Common myeloid progenitor, CD34-positive (primary cell): ENCODE measurements around the gene STX5.

ENCODE experiments used
- CTCF ChIA-PET: fragments of 350-600 bp; sonication (Branson Sonifier 250); formaldehyde crosslinking; loops from one replicate; lab custom pipeline; 2021; ENCODE audit warnings: antibody characterized with exemption; lab: Charles Lee
- POLR2A ChIA-PET: fragments of 350-600 bp; sonication (Branson Sonifier 250); formaldehyde crosslinking; loops from one replicate; lab custom pipeline; 2021; ENCODE audit warnings: antibody characterized with exemption; lab: Charles Lee
- DNase-seq, 3 donors: peaks; one replicate each; pipeline versions ENCODE4 v3.0.0 to v3.0.0-alpha.2; 2013
- H3K27ac ChIP-seq, 2 experiments: 1 replicate in 1 of 2; 2 replicates in 1 of 2; pipeline ENCODE4 v1.7.0; 2013; ENCODE audit warnings: inconsistent platforms in 2 of 2, low read length in 2 of 2, mild to moderate bottlenecking in 2 of 2, low read depth in 1 of 2, moderate library complexity in 1 of 2; ENCODE audit not compliant: severe bottlenecking in 2 of 2, insufficient read depth in 1 of 2, poor library complexity in 1 of 2
- H3K27me3 ChIP-seq, 5 experiments: replicated peaks in 2 of 5; 1 replicate in 3 of 5; 2 replicates in 2 of 5; pipeline versions ENCODE4 v1.6.1 to v1.7.0; 2013; ENCODE audit warnings: low read length in 4 of 5, mild to moderate bottlenecking in 2 of 5, moderate library complexity in 2 of 5, inconsistent platforms in 1 of 5; ENCODE audit not compliant: insufficient read depth in 5 of 5, control insufficient read depth in 4 of 5
- H3K36me3 ChIP-seq, 4 experiments: 1 replicate in 2 of 4; 2 replicates in 2 of 4; pipeline versions ENCODE4 v1.6.1 to v1.7.0; 2013; ENCODE audit warnings: low read length in 3 of 4, control low read depth in 1 of 4, mild to moderate bottlenecking in 1 of 4; ENCODE audit not compliant: control insufficient read depth in 4 of 4, insufficient read depth in 4 of 4
- H3K4me1 ChIP-seq, 4 experiments: 1 replicate in 3 of 4; 2 replicates in 1 of 4; pipeline versions ENCODE4 v1.6.1 to v1.7.1; 2013; ENCODE audit warnings: low read length in 3 of 4, mild to moderate bottlenecking in 3 of 4, control low read depth in 1 of 4, inconsistent platforms in 1 of 4, moderate library complexity in 1 of 4; ENCODE audit not compliant: control insufficient read depth in 4 of 4, insufficient read depth in 4 of 4; ENCODE audit errors: control extremely low read depth in 1 of 4
- H3K4me3 ChIP-seq, 7 experiments: 1 replicate in 4 of 7; 2 replicates in 3 of 7; pipeline versions ENCODE4 v1.5.1 to v1.7.0; 2013; ENCODE audit warnings: mild to moderate bottlenecking in 7 of 7, low read length in 6 of 7, moderate library complexity in 6 of 7, inconsistent platforms in 2 of 7, low read depth in 2 of 7, control low read depth in 1 of 7; ENCODE audit not compliant: insufficient read depth in 4 of 7, control insufficient read depth in 1 of 7; ENCODE audit errors: extremely low read depth in 1 of 7
- H3K9me3 ChIP-seq, 5 experiments: 1 replicate in 4 of 5; 2 replicates in 1 of 5; pipeline versions ENCODE4 v1.6.1 to v1.7.1; 2013; ENCODE audit warnings: low read length in 4 of 5, mild to moderate bottlenecking in 2 of 5, inconsistent platforms in 1 of 5, low read depth in 1 of 5, moderate library complexity in 1 of 5; ENCODE audit not compliant: control insufficient read depth in 4 of 5, insufficient read depth in 2 of 5; ENCODE audit errors: control extremely low read depth in 1 of 5
- WGBS: methylation state at CpG from one replicate; pipeline ENCODE4 v1.1.5; 2013; ENCODE audit not compliant: insufficient coverage; 5-methylcytosine and 5-hydroxymethylcytosine counted together

STX5 gene

GRCh38 chr11:62799486-62799885, 32.4 kb downstream of the STX5 start:
- H3K9me3 ChIP-seq = no peaks in the 10 kb centered on the region
- 96% methylated on average over 9 of the region's 10 CpGs for WGBS
- POLR2A ChIA-PET = interaction anchor here (1.3 kb wide), 1 partner anchor 33 kb away, joined by 4 read pairs; the partner anchor contains the start of genes STX5 and TEX54
- no peak overlapping the region for H3K27ac ChIP-seq
- peaks cover 21 to 88% (median 70%) of the 10 kb centered on the region in 4 experiments for H3K36me3 ChIP-seq
- CTCF ChIA-PET = interaction anchor here (1.2 kb wide), 1 partner anchor 17 kb away, joined by 3 read pairs; no protein-coding TSS in a partner anchor
- H3K4me1 ChIP-seq = peaks cover 8 to 12% (median 9%) of the 10 kb centered on the region in 4 experiments
- H3K27me3 ChIP-seq = no peaks in the 10 kb centered on the region
- no peak for DNase-seq
- H3K4me3 ChIP-seq = no peak overlapping the region

DNA sequence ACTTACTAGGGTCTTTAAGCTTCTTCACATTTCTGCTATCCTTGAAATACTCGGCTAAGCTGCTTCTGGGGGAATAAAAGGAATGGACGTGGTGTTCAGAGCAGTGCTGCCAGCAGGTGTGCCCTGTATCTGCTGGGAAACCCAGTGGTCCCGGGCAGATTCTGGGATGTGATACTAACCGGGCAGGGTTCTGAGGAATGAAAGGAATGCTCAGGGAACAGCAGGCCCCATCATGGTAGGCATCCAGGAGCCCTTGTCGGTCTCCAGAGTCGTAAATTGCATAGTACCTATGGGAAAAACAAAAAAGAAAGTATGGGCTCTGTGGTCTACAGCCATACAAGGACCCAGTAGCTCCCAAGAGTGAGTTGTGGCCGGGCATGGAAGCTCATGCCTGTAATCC, 35.6 kb downstream of the STX5 start:
- DNase-seq = no peak
- ChIA-PET CTCF (interaction anchor here (0.8 to 2.5 kb wide), 7 partner anchors 8 to 42 kb away, joined by 3 to 11 read pairs (median 5); partner anchors contain the start of genes NXF1, TMEM179B and ZBTB3), POLR2A (interaction anchor here (0.6 to 2.5 kb wide), 2 partner anchors 9 to 17 kb away, joined by 3 to 16 read pairs; partner anchors contain the start of gene NXF1)
- peaks cover 0 to 13% (median 11%) of the 10 kb centered on the region in 4 experiments for H3K4me1 ChIP-seq
- no peaks in the 10 kb centered on the region for H3K9me3 ChIP-seq
- 98% methylated on average over 7 of the region's 7 CpGs for WGBS
- peaks cover 18 to 83% (median 66%) of the 10 kb centered on the region in 4 experiments for H3K36me3 ChIP-seq
- H3K27ac ChIP-seq = no peak overlapping the region
- H3K4me3 ChIP-seq = no peak overlapping the region
- H3K27me3 ChIP-seq = no peaks in the 10 kb centered on the region

DNA sequence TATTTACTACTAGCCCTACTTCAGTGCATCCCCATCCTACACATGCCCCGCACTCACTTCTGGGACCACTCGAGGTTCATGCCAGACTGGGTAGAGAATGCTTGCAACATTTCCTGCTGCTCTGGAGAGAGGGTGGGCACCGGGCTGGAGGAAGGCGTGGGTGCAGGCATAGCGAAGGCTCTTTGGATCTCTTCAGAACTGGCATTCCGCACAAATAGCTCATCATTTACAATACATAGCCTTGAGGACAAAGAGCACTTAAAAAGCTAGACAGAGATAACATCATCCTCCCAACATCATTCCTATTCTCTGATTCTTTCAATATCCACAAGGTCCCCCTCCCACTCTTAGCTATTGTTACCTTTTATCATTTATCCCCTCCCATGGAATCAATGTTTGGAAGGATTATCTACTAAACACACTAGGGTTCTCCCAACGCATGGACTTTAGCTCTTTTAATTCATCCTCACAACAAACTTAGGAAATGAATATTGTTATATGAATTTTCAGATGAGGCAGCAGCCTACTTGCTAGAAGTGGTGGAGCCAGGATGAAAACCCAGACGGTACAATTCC, 37.6 kb downstream of the STX5 start:
- Histone ChIP-seq H3K36me3 (peaks cover 13 to 78% (median 57%) of the 10 kb centered on the region in 4 experiments), H3K4me3 (no peak overlapping the region), H3K27me3 (no peaks in the 10 kb centered on the region), H3K27ac (no peak overlapping the region), H3K4me1 (peaks cover 2 to 27% (median 27%) of the 10 kb centered on the region in 4 experiments), H3K9me3 (no peaks in the 10 kb centered on the region)
- WGBS = 95% methylated on average over 4 of the region's 8 CpGs
- no peak for DNase-seq
- ChIA-PET CTCF (interaction anchor here (1.0 to 1.2 kb wide), 6 partner anchors 8 to 38 kb away, joined by 3 to 5 read pairs (median 3); partner anchors contain the start of gene STX5), POLR2A (interaction anchor here (0.9 to 2.5 kb wide), 2 partner anchors 11 to 47 kb away, joined by 3 to 16 read pairs; partner anchors contain the start of gene NXF1)

DNA sequence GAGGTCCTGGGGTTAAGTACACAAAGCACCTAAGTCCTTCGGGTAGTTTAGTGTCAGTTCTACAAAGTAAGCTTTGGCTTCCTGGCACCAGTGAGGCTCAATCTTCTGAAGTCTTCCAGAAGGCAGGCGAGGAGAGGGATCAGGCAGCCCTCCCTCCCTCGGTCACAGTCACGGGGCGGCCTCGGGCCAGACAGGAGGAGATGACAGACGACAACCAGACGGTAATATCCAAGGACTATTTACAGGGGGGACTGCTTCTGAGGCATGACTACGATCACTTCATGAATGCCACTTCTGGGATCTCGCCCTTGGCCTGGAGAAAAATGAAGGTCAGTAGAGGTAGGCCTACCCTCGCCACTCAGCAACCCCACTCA, 39.7 kb downstream of the STX5 start:
- ChIA-PET POLR2A (interaction anchor here (1.0 to 2.6 kb wide), 5 partner anchors 8 to 64 kb away, joined by 3 to 10 read pairs (median 3); partner anchors contain the start of genes HNRNPUL2, NXF1, STX5 and TTC9C), CTCF (interaction anchor here (0.9 to 1.6 kb wide), 5 partner anchors 12 to 58 kb away, joined by 3 to 6 read pairs (median 4); partner anchors contain the start of genes NXF1, STX5 and TEX54)
- H3K36me3 ChIP-seq = peaks cover 17 to 67% (median 47%) of the 10 kb centered on the region in 4 experiments
- peaks cover 8 to 44% (median 38%) of the 10 kb centered on the region in 4 experiments for H3K4me1 ChIP-seq
- no peaks in the 10 kb centered on the region for H3K27me3 ChIP-seq
- H3K27ac ChIP-seq = peak overlapping the region; percentile 66 to 88
- DNase-seq = no peak
- 31% methylated on average over 11 of the region's 11 CpGs for WGBS
- H3K9me3 ChIP-seq = no peaks in the 10 kb centered on the region
- peak overlapping the region in 6 of 7 experiments; percentile 53 to 98 (median 92) for H3K4me3 ChIP-seq

DNA sequence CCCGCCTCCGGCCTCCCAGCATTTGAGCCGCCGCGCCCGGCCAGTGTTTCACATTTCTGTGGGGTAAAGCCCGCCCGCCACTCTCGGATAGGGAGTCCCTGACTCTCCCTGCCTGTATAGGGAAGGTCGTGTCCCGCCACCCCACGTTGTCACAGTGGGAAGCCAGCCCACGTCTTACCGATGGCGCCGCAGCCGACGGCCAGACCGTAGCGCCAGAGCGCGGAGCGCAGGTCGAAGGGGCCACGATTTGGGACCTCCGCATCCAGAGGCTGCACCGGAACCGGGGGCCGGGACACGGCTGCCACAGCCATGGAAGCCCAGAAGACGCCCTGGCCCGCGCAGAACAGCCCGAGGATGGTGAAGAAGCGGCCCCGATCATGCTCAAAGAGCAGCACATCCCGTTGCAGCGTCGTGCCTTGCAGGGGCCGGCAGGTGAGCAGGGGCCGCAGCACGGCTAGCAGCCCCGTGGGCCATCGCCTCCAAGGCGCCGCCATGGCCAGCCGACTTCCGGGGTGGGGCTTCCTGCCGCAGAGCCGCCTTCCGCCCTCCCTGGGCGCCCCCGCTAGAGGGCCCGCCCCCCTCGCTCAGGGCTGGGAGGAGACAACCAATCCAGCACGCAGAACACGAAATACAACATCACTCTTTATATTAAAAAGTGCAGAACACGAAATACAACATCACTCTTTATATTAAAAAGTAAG, 40.2 kb downstream of the STX5 start, which contains the start of gene TMEM223:
TMEM223 (minus strand) TSS at position 506 of the 701 bp plus-strand sequence; CDS start at position 494, 12 bp downstream.
- H3K27ac ChIP-seq = peak within 1 kb of the TSS; percentile 66 to 88
- H3K9me3 ChIP-seq = no peaks in the 10 kb centered on the region
- H3K27me3 ChIP-seq = no peaks in the 10 kb centered on the region
- ChIA-PET CTCF (interaction anchor here (1.2 to 1.6 kb wide), 3 partner anchors 12 to 24 kb away, joined by 3 to 6 read pairs (median 5); partner anchors contain the start of gene NXF1), POLR2A (interaction anchor here (1.0 to 2.6 kb wide), 3 partner anchors 9 to 64 kb away, joined by 3 to 6 read pairs (median 3); partner anchors contain the start of genes HNRNPUL2, STX5 and TTC9C)
- peak; percentile 82 to 91 (median 87) for DNase-seq
- H3K4me3 ChIP-seq = peak within 1 kb of the TSS; percentile 81 to 98 (median 89)
- under 1% methylated on average over 47 of the region's 58 CpGs for WGBS
- peaks cover 17 to 62% (median 44%) of the 10 kb centered on the region in 4 experiments for H3K36me3 ChIP-seq
- H3K4me1 ChIP-seq = peaks cover 8 to 44% (median 40%) of the 10 kb centered on the region in 4 experiments

- DNase-seq = no peak
- H3K27me3 ChIP-seq = no peaks in the 10 kb centered on the region
- WGBS = 100% methylated on average over 1 of the region's 3 CpGs
- H3K4me3 ChIP-seq = no peak overlapping the region
- H3K36me3 ChIP-seq = peaks cover 13 to 51% (median 28%) of the 10 kb centered on the region in 4 experiments
- no peaks in the 10 kb centered on the region for H3K9me3 ChIP-seq
- POLR2A ChIA-PET = interaction anchor here (0.6 to 2.2 kb wide), 6 partner anchors 15 to 126 kb away, joined by 3 to 11 read pairs (median 4); partner anchors contain the start of genes NXF1 and WDR74
- CTCF ChIA-PET = interaction anchor here (0.9 to 7.3 kb wide), 7 partner anchors 13 to 92 kb away, joined by 3 to 54 read pairs (median 5); partner anchors contain the start of genes NXF1, SLC3A2, TTC9C and WDR74
- H3K27ac ChIP-seq = peak overlapping the region in 1 of 2 experiments; percentile 22
- peaks cover 10 to 53% (median 47%) of the 10 kb centered on the region in 4 experiments for H3K4me1 ChIP-seq
Measured at GRCh38 chr11:62789576-62789975, 42.3 kb downstream of the STX5 start.
